BLaER1 treated with 17β-estradiol and CSF1 and Interleukin-3, amounts not matched to agents 10 nM and 100 nM (cell line): Measurements from ENCODE around the gene LEMD2.

ENCODE experiments used
- H3K27ac ChIP-seq, 11 experiments: shearing (Covaris generic); formaldehyde crosslinking; 2 replicates each; pipeline ENCODE4 v1.8.1; 2022
- H3K27me3 ChIP-seq, 11 experiments: shearing (Covaris generic); formaldehyde crosslinking; 2 replicates each; pipeline ENCODE4 v1.8.1; 2022
- H3K36me3 ChIP-seq, 11 experiments: shearing (Covaris generic); formaldehyde crosslinking; 2 replicates each; pipeline ENCODE4 v1.8.1; 2022
- H3K4me1 ChIP-seq, 10 experiments: shearing (Covaris generic); formaldehyde crosslinking; 2 replicates each; pipeline ENCODE4 v1.8.1; 2022
- H3K4me2 ChIP-seq, 11 experiments: shearing (Covaris generic); formaldehyde crosslinking; 2 replicates each; pipeline ENCODE4 v1.8.1; 2022
- H3K4me3 ChIP-seq, 10 experiments: shearing (Covaris generic); formaldehyde crosslinking; 2 replicates each; pipeline ENCODE4 v1.8.1; 2022
- H3K9ac ChIP-seq, 11 experiments: shearing (Covaris generic); formaldehyde crosslinking; 2 replicates each; pipeline ENCODE4 v1.8.1; 2022
- H3K9me3 ChIP-seq, 11 experiments: shearing (Covaris generic); formaldehyde crosslinking; replicated peaks in 1 of 11; 2 replicates each; pipeline ENCODE4 v1.8.1; 2022
- H4K20me1 ChIP-seq, 11 experiments: shearing (Covaris generic); formaldehyde crosslinking; 2 replicates each; pipeline ENCODE4 v1.8.1; 2022
- Cebpa-rat ChIP-seq, 11 experiments: shearing (Covaris generic); IDR thresholded peaks; 2 replicates each; pipeline ENCODE4 v1.8.1; 2022

The LEMD2 gene

DNA sequence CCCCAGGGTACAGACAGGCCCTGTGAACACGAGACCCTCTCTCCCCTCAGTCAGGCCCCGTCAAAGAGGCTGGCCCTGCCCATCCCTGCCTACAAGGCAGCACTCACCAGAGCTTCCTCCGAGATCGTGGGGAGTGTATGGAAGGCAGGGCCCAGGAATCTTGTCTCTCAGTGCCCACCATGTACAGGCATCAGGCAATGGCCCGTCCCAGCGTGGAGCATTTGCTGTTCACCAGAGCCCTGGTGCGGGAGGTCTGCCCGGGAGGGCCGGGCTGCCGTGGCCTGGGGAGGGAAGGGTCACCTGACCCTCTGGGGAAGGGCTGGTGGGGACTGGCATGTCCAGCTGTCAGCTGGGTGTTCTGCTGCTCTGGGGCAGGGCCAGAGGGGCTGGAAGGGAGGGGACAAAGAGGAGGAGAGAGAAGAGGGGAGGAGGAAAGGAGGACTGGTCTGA is 42.3 kb downstream of the LEMD2 start, which contains the start of gene IP6K3:
IP6K3 (minus strand) TSS at position 255 of the 450 bp plus-strand sequence. CDS start 11,429 bp downstream, outside the sequence.
- TF ChIP-seq Cebpa-rat (IDR thresholded peaks at IDR 0.05), result no peak
- no peak within 1 kb of the TSS; a peak in 1 of 22 replicates for H3K27ac ChIP-seq
- H3K4me2 ChIP-seq, result peak within 1 kb of the TSS in 7 of 11 experiments; percentile 1 to 36 (median 17); a peak in 5 of 22 replicates
- H3K9ac ChIP-seq, result 0 out of 22 replicates have a peak within 1 kb of the TSS, but pooled peaks of 1 of the 11 experiments have one; percentile 18
- peaks cover 14 to 46% (median 30%) of the 10 kb centered on the region in 10 experiments; a peak in 19 of 20 replicates for H3K4me1 ChIP-seq
- no peaks in the 10 kb centered on the region for H3K9me3 ChIP-seq
- H3K4me3 ChIP-seq, result no peak within 1 kb of the TSS
- H4K20me1 ChIP-seq, result peaks cover 0 to 5% (median 0%) of the 10 kb centered on the region in 11 experiments; a peak in 1 of 22 replicates
- H3K36me3 ChIP-seq, result no peaks in the 10 kb centered on the region
- no peaks in the 10 kb centered on the region for H3K27me3 ChIP-seq

DNA sequence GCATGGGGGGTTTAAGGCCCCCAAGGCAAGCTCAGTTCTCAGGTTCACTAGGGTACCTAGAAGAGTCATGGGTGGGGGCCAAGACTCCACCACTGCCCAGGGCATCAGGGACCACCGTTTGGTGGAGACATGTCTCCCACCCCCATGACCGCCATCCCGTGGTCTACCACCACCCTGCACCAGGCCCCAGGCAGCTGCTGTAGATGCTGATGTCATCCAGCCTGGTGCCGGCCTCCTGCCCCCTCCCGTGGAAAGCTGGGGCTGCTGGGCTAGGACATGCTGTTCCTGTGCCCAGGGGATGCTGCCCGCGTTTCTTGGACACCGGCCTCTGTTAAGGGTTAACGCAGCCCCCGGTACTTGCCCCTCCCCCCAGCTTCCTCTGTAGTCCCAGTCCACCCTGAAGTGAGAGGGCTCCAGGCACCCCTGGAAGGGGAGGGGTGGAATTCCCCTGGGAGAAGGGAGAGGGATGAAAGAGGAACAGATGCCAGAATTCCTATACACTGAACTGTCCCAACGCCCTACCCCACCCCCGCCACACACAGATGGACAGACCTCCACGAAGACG is 42.8 kb downstream of the LEMD2 start:
- Histone ChIP-seq H3K27me3 (no peaks in the 10 kb centered on the region), H3K27ac (no peak overlapping the region; a peak in 1 of 22 replicates), H3K9ac (no peak overlapping the region), H3K36me3 (no peaks in the 10 kb centered on the region), H3K4me1 (peaks cover 8 to 41% (median 25%) of the 10 kb centered on the region in 10 experiments; a peak in 19 of 20 replicates), H3K4me3 (no peak overlapping the region), H4K20me1 (peaks cover 0 to 5% (median 0%) of the 10 kb centered on the region in 11 experiments; a peak in 1 of 22 replicates), H3K4me2 (peak overlapping the region in 7 of 11 experiments; percentile 1 to 36 (median 17); a peak in 4 of 22 replicates), H3K9me3 (no peaks in the 10 kb centered on the region)
- no peak for TF ChIP-seq Cebpa-rat (IDR thresholded peaks at IDR 0.05)

DNA sequence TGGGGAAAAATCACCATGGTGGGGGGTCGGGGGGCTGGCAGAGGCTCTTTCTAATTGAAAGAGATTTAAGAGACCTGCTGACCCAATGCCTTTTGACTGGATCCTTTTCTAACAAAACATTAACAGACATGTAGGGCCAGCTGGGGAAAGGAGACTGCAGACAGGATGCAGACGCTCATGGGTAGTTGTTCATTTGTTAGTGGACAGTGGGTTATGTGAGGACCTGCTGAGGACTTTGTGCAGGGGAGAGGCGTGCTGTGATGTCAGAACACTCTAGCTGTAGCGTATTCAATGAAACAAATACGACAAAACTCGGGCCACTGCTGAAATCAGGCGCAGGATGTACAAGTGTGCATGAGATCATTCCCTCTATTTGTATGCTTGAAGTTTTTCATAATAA is 43.4 kb downstream of the LEMD2 start:
- Histone ChIP-seq H3K4me3 (no peak overlapping the region), H3K9ac (0 out of 22 replicates have a peak overlapping the region, but pooled peaks of 1 of the 11 experiments have one; percentile 31)

DNA sequence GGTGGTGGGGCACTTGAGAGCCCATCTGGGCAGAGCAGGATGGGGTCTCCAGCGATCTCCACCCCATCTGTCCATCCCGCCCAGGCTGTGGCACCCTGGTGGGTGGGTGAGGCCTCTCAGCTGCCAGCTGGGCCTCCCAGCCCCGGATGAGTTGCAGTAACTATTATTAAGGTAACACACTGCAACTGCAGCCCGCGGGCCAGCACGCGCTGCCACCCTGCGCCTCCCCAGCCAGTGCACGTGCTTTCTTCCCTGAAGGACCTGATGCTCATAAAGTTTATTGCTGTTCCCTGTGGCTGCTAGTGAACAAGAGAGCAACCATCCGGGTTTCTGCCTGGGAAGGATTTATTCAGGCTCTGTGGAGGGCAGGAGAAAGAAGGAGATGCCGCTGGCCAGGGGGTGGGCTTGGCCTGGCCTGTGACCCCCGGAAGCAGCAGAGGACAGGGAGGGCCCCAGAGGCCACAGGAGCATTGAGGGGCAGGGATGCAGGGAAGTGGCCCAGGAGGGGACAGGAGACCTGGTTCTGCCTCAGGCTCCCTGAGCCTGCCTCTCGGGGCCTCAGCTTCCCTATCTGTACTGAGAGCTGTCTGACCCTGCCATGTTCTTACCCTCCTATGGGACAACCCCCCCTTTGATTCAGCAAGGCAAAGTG is 43.9 kb downstream of the LEMD2 start:
- Histone ChIP-seq H3K9ac (0 out of 22 replicates have a peak overlapping the region, but pooled peaks of 1 of the 11 experiments have one; percentile 31), H3K27ac (peak overlapping the region in 3 of 11 experiments; percentile 16 to 18 (median 18); a peak in 3 of 22 replicates)

More for the DNA sequence above, 43.4 kb downstream of the LEMD2 start:
- Histone ChIP-seq H3K27ac (peak overlapping the region in 2 of 11 experiments; percentile 16 to 18; a peak in 3 of 22 replicates), H3K9me3 (no peaks in the 10 kb centered on the region), H3K4me1 (peaks cover 3 to 35% (median 19%) of the 10 kb centered on the region in 10 experiments; a peak in 19 of 20 replicates), H3K36me3 (no peaks in the 10 kb centered on the region), H4K20me1 (peaks cover 0 to 5% (median 0%) of the 10 kb centered on the region in 11 experiments; a peak in 1 of 22 replicates), H3K4me2 (peak overlapping the region in 1 of 11 experiments; percentile 3; a peak in 1 of 22 replicates), H3K27me3 (no peaks in the 10 kb centered on the region)
- TF ChIP-seq Cebpa-rat (IDR thresholded peaks at IDR 0.05), result no peak

DNA sequence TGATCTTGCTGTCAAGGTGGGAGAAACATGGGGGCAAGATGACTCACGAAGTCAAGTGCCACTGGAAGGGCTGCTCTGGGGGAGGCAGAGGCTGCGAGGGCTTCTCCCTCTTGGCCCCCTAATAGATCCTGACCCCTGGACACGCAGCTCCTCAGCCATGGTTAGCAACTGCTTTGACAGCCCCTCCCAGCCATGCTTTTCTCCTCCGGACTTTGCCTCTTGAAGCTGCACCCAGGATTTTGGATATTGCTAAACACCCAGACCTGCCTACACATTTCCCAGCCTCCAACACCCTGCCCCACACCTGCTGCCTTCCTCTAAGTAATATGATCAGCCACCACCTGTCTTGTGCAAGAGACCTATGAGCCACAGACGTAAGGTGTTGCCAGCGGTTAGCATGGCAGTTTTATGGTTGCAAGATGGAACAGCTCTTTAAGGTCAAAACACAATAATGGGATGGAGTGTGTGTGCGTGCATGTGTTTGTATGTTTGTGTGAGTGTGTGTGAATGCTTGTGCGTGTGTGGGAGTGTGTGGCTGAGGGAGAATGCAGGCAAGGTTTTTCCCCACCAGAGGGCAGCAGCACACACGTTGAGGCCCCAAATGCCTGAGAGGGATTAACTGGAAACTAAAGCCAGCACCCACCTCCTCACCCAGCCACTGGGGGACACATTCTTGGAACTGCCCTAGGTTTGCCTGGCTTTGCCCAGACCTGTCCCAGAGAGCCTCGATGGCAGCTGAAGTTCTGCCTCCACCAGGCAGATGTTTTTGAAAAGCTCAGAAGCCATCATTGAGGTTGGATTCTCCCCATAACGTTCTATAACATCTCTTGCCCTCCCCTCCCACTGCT is 44.7 kb downstream of the LEMD2 start:
- no peak overlapping the region for H3K27ac ChIP-seq
- H3K4me3 ChIP-seq, result no peak overlapping the region
- H3K9ac ChIP-seq, result no peak overlapping the region
- H4K20me1 ChIP-seq, result peaks cover 0 to 16% (median 0%) of the 10 kb centered on the region in 11 experiments; a peak in 1 of 22 replicates
- no peaks in the 10 kb centered on the region for H3K36me3 ChIP-seq
- H3K4me1 ChIP-seq, result peaks cover 0 to 23% (median 13%) of the 10 kb centered on the region in 10 experiments; a peak in 15 of 20 replicates
- no peaks in the 10 kb centered on the region for H3K9me3 ChIP-seq
- no peak overlapping the region for H3K4me2 ChIP-seq
- no peak for TF ChIP-seq Cebpa-rat (IDR thresholded peaks at IDR 0.05)
- no peaks in the 10 kb centered on the region for H3K27me3 ChIP-seq

More for the DNA sequence above, 43.9 kb downstream of the LEMD2 start:
- no peaks in the 10 kb centered on the region for H3K36me3 ChIP-seq
- H3K4me3 ChIP-seq, result no peak overlapping the region
- no peaks in the 10 kb centered on the region for H3K9me3 ChIP-seq
- TF ChIP-seq Cebpa-rat (IDR thresholded peaks at IDR 0.05), result no peak
- peaks cover 0 to 10% (median 0%) of the 10 kb centered on the region in 11 experiments; a peak in 1 of 22 replicates for H4K20me1 ChIP-seq
- 0 out of 22 replicates have a peak overlapping the region, but pooled peaks of 1 of the 11 experiments have one; percentile 3 for H3K4me2 ChIP-seq
- peaks cover 0 to 30% (median 14%) of the 10 kb centered on the region in 10 experiments; a peak in 16 of 20 replicates for H3K4me1 ChIP-seq
- H3K27me3 ChIP-seq, result no peaks in the 10 kb centered on the region

DNA sequence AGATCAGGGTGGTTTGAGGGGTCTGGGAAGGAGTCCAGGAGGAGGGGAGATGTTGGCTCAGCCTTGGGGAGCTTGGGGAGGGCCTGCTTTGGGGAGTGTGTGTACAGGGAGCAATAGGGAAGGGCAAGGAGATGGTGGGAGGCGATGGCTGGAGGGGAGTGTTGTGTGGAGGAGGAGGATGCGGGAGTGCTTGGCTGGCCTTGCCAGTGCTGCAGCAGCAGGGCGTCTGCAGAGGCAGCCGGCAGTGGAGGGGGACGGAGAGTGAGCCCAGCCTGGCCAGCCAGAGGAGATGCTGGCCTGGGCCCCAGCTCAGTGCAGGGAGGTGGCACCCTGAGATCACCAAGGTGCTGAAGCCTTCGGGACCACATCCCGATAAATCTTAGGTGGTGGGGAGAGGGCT is 46.1 kb downstream of the LEMD2 start:
- Histone ChIP-seq H3K4me1 (peaks cover 0 to 23% (median 13%) of the 10 kb centered on the region in 10 experiments; a peak in 15 of 20 replicates), H3K36me3 (no peaks in the 10 kb centered on the region), H3K4me2 (no peak overlapping the region), H3K9ac (no peak overlapping the region), H3K27ac (no peak overlapping the region), H3K27me3 (no peaks in the 10 kb centered on the region), H4K20me1 (peaks cover 0 to 16% (median 0%) of the 10 kb centered on the region in 11 experiments; a peak in 1 of 22 replicates), H3K9me3 (no peaks in the 10 kb centered on the region), H3K4me3 (no peak overlapping the region)
- TF ChIP-seq Cebpa-rat (IDR thresholded peaks at IDR 0.05), result no peak

DNA sequence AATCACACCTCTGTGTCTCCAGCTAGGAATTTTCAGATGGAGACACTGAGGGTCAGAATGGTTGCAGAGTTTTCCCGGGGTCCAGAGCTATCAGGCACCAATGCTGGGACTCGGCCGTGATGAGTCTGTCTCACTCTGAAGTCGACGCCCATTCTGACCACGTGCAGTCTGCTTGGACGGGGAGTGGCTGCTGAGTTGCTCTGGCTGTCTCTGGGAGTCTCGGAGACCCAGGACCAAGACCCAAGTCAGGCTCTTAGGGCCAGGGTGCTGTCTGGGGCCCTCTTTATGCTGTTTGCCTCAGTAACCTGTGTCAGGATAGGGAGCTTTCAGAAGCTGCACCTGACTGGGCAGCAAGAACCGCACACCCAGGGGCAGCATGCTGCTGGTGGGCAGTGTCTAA is 46.8 kb downstream of the LEMD2 start:
- Histone ChIP-seq H3K9ac (no peak overlapping the region), H3K4me3 (no peak overlapping the region), H3K27ac (no peak overlapping the region), H3K36me3 (no peaks in the 10 kb centered on the region), H3K4me2 (no peak overlapping the region), H3K9me3 (no peaks in the 10 kb centered on the region), H3K4me1 (peaks cover 0 to 23% (median 13%) of the 10 kb centered on the region in 10 experiments; a peak in 15 of 20 replicates), H4K20me1 (peaks cover 0 to 16% (median 0%) of the 10 kb centered on the region in 11 experiments; a peak in 1 of 22 replicates), H3K27me3 (no peaks in the 10 kb centered on the region)
- TF ChIP-seq Cebpa-rat (IDR thresholded peaks at IDR 0.05), result no peak

DNA sequence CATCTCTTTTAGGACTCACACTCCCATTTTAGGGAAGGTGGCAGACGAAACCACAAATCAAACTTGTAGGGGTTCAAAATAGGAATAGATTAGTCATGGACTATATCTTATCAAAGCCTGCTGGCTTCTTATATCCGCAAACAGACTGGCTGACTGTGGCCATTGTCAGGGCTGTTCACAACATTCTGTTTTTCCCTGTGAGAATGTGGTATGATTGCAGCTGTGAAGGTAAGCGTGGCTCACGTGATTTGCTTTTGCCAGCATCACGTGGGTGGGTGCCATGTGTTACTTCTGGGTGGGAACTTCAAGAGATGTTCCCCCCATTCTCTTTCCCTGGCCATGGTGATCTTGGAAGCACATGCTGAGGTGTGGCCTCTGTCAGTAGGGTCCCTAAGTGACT is 48.1 kb downstream of the LEMD2 start:
- Histone ChIP-seq H3K9me3 (no peaks in the 10 kb centered on the region), H3K27me3 (no peaks in the 10 kb centered on the region), H3K27ac (no peak overlapping the region), H3K9ac (no peak overlapping the region), H4K20me1 (peaks cover 0 to 16% (median 0%) of the 10 kb centered on the region in 11 experiments; a peak in 1 of 22 replicates), H3K4me1 (peaks cover 0 to 12% (median 8%) of the 10 kb centered on the region in 10 experiments; a peak in 10 of 20 replicates), H3K4me2 (no peak overlapping the region), H3K4me3 (no peak overlapping the region), H3K36me3 (no peaks in the 10 kb centered on the region)
- no peak for TF ChIP-seq Cebpa-rat (IDR thresholded peaks at IDR 0.05)
